Cardiac muscle cell (in vitro differentiated cells and primary cell): Measurements from ENCODE around the gene GABRA6. TPM values are rescaled to one million over a fixed set of nuclear protein-coding genes. Genes with fewer than 3 reads are reported as not detected.

Experiments
- DNase-seq, 2 donors: peaks; one replicate each; pipeline versions ENCODE4 v3.0.0 to v3.0.0-alpha.2; 2010 to 2017; ENCODE audit warnings: low read depth in 1 of 2, low spot score in 1 of 2
- H3K27ac ChIP-seq: fragments of 200-600 bp; sonication (generic); 2 replicates; pipeline ENCODE4 v1.5.1; 2016
- H3K27me3 ChIP-seq: fragments of 200-600 bp; sonication (generic); 2 replicates; pipeline ENCODE4 v1.6.0; 2016; ENCODE audit warnings: control low read depth
- H3K36me3 ChIP-seq: fragments of 200-600 bp; sonication (generic); 2 replicates; pipeline ENCODE4 v1.5.1; 2016; ENCODE audit warnings: control low read depth
- H3K4me1 ChIP-seq: fragments of 200-600 bp; sonication (generic); 2 replicates; pipeline ENCODE4 v1.8.1; 2017; ENCODE audit warnings: low read depth, mild to moderate bottlenecking, mixed run types
- H3K4me3 ChIP-seq: fragments of 200-600 bp; sonication (generic); 2 replicates; pipeline ENCODE4 v1.5.1; 2016; ENCODE audit warnings: mild to moderate bottlenecking
- H3K9me3 ChIP-seq: fragments of 200-600 bp; sonication (generic); 2 replicates; pipeline ENCODE4 v1.5.1; 2017; ENCODE audit warnings: low read depth, mild to moderate bottlenecking, control low read depth
- CTCF ChIP-seq: IDR thresholded peaks from 2 replicates; pipeline ENCODE4 v1.5.1; 2012; ENCODE audit warnings: low read depth, mild to moderate bottlenecking, low read length
- polyA plus RNA-seq: library from polyadenylated mRNA; unstranded; fragments of >200 nt; fragmentation: Nextera tagmentation; extraction: Ambion mirVana; gene quantifications from 2 replicates; pipeline ENCODE4 v1.2.1, GENCODE V29; 2016
- total RNA-seq: library from RNA; depleted of rRNA; stranded (reverse); fragments of >200 nt; gene quantifications from 2 replicates; pipeline ENCODE4 v1.2.3, GENCODE V29; 2016

GABRA6 gene
- total and polyA plus RNA-seq, 2 experiments from 2014 or later = not detected

DNA sequence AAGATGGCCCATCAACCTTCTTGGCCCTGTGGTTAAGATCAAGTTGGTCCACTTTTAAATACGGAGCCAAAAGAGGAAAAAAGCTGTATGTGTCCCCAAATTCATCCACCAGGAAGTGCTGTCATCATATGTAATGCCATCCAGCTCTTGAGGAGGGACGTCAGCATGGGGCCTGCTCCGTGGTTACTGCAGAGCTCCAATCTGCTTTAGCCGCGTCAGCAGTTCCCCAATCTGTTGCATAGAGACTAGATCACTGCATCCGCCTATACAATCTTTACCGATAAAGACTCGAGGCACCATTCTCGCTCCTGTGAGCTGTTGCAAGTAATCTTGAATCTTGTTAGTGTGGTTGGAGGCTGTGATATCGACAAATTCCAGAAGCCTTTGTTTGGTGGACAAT lies 65.7 kb downstream of the GABRA6 start:
- no peaks in the 10 kb centered on the region for H3K36me3 ChIP-seq
- no peaks in the 10 kb centered on the region for H3K4me1 ChIP-seq
- DNase-seq = no peak
- TF ChIP-seq CTCF = no peak
- no peaks in the 10 kb centered on the region for H3K9me3 ChIP-seq
- no peaks in the 10 kb centered on the region for H3K27me3 ChIP-seq
- H3K27ac ChIP-seq = no peak overlapping the region
- H3K4me3 ChIP-seq = no peak overlapping the region

Other genes with a start within 250 kb of the GABRA6 start
- 1.8 and 3.3 TPM in 2 replicates for gene GABRB2, start 139.0 kb upstream of the GABRA6 start, total RNA-seq
- gene GABRB2, start 139.0 kb upstream of the GABRA6 start, polyA plus RNA-seq = 3.3 and 3.6 TPM in 2 replicates
- not detected in 2 replicates for gene GABRA1, start 162.4 kb downstream of the GABRA6 start, total RNA-seq
- gene GABRA1, start 162.4 kb downstream of the GABRA6 start, polyA plus RNA-seq = not detected in 2 replicates